HG02973 (cell line): Measurements from ENCODE around the gene CHAF1B.
"Not testable (repeated sequence)": the region's sequence is repeated elsewhere in the genome, so short reads cannot be mapped to it uniquely, and the experiment has no call there.

Experiments
- ATAC-seq: cut with Tn5 transposase; IDR thresholded peaks from one replicate; pipeline ENCODE4 v1.9.1; 2021; ENCODE audit warnings: moderate library complexity; ENCODE audit not compliant: unreplicated experiment

CHAF1B gene

DNA sequence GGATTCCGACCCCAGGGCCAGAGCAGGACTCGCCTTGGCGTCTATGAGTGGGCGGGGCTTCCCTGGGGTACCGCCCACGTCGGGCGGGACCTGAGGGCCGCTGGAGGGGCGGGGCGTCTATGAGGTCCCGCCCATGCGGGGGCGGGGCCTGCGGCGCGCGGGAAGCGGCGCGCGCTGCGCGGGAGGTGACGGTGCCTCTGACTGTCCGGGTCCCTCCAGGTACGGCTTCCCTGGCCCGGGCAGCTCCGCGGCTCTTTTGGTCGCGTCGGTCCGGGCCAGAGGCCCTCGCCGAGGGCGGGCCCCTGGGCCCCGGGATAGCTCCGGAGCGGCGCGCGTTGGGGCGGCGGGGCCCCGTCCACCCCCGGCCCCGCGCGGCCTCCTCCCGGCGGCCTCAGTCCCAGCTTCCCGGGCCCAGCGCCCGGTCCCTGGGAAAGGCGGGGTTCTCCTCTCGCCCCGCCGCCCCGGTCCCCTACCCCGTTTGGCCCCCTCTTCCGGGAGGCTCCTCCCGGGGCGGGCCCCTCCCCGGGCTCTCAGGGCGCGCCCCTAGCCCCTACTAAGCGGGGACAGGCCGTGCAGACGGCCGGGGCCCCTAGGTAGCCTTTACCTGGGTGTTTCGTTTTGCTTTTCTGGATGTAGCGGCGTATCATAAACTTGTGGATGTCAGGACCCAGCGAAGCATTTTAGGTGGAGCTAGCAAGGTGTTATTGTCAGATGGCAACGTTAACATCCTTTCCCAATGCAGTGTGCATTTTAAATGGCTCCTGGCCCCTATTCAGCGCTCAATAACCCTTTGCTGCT, at the start of gene CHAF1B:
CHAF1B (plus strand) TSS at position 160 of the 798 bp plus-strand sequence. CDS start 745 bp downstream, outside the sequence.
- peak; percentile 83 for ATAC-seq

DNA sequence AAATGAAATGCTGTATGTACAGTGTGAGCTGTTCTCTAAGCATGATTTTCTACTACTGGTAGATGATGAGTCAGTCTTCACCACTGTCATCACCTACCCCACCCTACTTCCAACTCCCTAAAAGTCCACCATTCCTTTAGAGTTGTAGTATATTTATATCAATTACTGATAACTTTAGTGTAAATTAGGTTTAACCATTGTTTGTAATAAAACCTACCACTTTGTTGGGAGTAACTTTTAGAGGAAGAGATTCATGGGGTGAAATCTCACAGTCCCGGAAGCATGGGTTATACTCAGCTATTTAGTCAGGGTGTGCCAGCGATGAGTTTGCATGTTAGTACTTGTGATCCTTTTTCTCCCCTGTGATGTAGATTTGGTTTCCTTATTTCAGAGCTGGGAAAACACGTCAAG, 48.1 kb upstream of the CHAF1B start:
- ATAC-seq: no peak

DNA sequence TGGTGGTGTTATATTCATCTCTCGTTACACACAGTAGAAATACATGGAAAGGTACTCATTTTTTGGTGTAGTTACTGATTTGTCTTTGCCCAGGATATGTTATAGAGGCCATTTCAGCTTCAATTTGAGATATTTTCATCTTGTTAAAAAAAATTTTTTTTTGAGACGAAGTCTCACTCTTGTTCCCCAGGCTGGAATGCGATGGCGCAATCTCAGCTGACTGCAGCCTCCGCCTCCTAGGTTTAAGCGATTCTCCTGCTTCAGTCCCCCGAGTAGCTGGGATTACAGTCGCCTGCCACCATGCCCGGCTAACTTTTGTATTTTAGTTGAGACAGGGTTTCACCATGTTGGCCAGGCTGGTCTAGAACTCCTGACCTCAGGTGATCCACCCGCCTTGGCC, 46.2 kb upstream of the CHAF1B start:
- ATAC-seq: no peak

DNA sequence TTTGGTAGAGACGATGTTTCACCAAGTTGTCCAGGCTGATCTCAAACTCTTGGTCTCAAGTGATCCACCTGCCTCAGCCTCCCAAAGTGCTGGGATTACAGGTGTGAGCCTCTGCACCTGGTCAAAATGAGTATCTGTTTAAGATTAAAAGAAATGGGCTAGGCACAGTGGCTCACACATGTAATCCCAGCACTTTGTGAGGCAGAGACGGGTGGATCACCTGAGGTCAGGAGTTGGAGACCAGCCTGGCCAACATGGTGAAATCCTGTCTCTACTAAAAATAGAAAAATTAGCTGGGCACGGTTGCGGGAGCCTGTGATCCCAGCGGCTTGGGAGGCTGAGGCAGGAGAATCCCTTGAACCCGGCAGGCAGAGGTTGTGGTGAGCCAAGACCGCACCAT, 42.6 kb upstream of the CHAF1B start:
- not testable (repeated sequence) for ATAC-seq

DNA sequence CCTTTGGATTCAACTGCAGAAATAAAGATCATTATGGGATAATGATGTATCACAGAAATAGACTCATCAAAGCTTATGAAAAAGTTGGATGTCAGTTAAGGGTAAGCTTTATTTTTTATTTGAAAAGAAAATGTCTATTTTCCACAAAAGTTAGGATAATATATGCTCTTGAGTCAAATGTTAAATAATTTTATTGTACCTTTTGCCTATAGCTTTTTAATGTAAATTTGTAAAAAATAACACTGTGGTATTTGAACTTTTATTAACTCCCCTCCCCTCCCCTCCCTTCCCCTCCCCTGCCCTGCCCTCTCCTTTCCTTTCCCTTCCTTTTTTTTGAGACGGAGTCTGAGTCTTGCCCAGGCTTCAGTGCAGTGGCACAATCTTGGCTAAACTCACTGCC, 40.3 kb upstream of the CHAF1B start:
- no peak for ATAC-seq

DNA sequence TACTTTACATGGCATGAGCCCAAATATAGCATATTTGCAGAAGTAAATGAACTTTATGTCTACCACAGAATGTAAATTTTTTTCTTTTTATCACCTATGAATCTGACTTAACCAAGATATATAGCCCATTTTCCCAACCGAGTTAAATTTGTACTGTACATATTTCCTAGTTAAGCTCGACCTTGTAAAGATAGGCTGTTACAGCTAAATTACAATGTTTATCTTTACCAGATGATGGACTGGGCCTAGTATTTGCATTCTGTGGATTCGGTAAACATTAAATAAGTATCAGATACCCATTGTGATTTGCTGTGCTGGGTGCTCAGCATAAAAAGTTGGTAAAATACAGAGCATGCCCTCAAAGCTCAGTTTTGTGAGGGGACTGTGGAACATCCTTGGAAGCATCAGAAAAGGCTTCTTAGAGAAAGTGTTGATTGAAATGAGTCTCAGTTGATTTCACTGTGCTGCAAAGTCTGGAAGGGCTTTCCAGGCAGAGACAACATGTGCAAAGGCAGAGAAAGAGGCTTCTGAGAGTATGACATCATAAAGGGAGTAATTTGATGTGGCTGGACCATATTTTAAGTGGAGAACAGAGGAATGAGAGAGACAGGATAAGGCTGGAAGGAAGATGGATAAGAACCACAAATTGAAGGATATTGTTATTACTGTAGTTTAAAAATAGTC, 37.8 kb upstream of the CHAF1B start:
- no peak for ATAC-seq

DNA sequence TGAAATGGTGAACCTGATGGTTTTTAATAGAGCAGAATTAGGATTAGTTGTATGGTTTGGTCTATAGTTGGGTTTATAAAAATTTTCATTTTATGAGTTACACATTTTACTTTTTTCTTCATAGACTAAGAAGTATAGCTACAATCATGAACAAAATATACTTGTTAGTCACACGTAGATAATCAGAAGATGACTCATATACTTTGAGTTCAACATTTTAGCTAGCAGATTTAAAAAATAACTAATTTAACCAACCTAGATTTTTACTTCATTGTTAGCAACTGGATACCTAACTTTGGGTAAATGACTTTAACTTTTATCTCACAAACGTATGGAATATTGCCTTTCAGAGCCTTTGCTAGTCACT, 37.2 kb upstream of the CHAF1B start:
- ATAC-seq: no peak

DNA sequence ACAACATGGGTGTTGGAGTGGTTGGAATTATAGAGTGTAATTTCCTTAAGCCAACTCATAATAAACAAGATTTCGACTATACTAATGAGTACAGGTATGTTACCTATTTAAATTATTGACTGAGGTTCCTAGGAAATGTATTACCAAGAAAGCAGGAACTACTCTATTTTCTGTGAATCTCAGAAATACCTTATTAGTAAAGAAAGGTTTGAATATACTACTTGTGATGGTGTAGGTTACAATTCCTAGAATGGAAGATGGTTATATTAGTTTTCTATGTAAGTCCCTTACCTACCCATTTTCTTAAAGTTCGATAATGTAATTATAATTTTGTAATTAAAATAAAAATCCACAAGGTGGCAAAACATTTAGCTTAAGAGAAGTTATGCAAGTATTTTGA, 35.9 kb upstream of the CHAF1B start:
- no peak for ATAC-seq

DNA sequence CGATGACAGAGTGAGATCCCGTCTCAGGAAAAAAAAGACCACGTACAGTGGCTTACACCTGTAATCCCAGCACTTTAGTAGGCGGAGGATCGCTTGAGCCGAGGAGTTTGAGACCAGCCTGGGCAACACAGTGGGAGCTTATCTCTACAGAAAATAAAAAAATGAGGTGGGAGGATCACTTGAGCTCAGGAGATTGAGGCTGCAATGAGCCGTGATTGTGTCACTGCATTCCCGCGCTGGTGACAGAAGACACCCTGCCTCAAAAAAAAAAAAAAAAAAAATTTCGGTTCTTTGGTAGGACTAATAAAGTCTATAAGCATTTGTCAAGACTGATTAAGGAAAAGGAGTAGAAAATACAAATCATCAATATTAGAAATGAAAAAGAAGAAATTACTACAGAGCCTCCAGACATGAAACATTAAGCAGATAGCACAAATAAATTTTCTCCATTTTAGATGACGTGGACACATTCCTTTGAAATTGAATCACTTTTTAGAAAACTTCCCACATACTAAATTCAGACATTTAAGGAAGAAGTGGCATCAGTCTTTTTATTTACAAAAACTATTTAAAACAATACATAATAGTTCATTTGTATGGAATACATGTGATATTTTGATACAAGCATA, 34.8 kb upstream of the CHAF1B start:
- ATAC-seq: no peak

DNA sequence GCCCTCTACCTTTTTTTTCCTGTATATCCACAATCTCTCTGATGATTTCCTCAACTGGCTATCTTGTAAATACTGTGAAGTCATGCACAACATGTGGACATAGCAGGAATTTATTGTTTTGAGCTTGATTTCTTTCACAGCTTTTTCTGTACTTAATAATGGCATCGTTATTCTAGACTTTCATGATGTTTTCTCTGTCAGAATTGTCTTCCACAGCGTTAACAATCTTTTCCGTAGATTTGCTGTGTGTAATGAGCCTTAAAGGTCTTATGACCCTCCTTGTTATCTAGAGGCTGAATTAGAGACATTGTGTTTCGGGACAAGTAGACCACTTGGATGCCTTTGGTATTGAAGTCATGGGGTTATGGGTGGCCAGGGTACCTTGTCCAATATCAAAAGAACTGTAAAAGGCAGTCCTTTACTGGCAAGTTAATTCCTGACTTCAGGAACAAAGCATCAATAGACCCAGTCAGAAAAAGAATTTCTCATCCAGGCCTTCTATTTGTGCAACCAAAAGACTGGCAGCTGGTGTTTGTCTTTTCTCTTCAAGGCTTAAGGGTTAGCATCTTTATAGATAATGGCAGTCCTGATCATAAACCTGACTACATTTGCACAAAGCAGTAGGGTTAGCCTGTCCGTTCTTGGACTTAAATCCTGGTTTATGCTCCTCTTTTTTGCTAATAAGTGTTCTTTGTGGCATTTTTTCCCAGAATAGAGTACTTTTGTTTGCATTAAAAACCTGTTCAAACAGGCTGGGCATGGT, 30.1 kb upstream of the CHAF1B start:
- ATAC-seq: no peak

DNA sequence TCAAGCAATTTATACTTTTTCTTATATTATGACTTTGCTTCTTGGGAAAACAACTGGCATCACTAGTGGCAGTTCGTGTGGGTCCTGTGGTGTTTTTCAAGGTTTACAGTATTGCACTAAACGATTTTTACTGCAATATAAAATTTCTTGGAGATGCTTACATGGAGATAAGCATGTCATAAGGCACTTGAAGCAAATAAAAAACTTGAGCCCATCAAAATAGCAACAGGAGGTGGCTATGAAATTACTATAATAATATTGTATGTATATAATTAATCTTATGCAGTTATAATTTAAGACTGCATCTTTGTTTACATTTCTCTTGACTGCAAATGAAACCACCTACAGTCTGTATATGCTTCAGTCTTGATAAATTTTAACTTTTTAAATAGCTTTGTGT, 29.3 kb upstream of the CHAF1B start:
- ATAC-seq: no peak

DNA sequence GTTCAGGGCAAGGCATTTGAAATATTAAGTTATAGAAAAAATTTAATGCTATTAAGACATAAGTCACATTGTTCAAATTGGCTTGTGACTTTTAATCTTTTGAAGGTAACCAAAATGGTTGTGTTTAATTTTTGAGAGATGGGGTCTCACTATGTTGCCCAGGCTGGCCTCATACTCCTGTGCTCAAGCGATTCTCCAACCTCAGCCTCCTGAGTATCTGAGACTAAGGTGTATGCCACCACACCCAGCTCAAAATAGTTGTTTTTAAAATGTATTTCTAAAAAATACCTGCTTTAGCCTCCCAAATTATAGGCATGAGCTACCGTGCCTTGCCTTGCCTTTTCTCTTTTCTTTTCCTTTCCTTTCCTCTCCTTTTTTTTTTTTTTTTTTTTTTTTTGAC, 26.0 kb upstream of the CHAF1B start:
- no peak for ATAC-seq

DNA sequence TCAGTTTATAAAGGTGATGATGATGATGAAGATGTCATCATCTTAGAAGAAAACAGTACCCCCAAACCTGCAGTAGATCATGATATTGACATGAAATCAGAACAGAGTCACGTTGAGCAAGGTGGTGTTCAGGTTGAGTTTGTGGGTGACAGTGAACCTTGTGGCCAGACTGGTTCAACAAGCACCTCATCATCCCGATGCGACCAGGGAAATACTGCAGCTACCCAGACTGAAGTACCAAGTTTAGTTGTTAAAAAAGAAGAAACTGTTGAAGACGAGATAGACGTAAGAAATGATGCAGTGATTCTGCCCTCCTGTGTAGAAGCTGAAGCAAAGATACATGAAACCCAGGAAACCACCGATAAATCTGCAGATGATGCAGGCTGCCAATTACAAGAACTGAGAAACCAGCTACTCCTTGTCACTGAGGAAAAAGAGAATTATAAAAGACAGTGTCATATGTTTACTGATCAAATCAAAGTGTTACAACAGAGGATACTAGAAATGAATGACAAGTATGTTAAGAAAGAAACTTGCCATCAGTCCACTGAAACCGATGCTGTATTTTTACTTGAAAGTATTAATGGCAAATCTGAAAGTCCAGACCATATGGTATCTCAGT, 16.0 kb upstream of the CHAF1B start:
- no peak for ATAC-seq

DNA sequence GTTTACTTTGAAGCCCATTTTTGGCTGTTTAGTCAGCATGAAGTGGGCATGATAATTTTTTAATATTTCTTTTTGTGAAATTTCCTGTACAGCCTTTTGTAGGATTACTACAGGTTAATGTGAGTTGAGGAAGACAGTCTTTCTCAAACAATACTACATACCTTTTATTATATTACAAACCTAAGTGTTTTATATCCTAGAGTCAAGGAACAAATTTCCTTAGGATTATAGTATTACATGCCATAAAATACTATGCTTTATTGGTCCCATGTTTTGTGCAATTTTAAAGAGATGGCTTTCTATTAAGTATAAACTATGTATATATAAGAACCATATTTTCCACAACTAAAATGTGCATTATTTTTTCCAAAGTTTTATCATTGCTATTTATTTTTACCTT, 9.2 kb upstream of the CHAF1B start:
- no peak for ATAC-seq

DNA sequence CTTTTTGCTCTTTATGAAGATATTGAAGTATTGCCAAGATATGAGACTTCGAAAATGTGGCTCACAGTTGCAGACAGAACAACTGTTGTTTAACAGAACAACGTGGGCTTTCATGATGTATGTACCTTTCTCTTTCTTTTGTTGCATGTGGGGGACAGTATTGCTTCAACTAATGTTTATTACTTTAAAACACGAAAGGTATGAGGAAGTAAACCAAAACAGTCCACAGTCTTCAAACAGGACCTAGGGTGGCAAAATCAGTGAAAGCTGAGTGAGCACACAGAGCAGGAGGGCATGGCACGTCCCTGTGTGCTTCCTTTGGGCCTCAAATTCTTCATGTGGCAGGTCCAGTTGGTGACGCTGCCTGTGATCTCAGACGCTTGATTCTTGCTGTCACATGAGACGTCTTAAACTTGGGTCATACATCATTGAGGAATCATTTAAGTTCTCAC, 7.8 kb upstream of the CHAF1B start:
- no peak for ATAC-seq

DNA sequence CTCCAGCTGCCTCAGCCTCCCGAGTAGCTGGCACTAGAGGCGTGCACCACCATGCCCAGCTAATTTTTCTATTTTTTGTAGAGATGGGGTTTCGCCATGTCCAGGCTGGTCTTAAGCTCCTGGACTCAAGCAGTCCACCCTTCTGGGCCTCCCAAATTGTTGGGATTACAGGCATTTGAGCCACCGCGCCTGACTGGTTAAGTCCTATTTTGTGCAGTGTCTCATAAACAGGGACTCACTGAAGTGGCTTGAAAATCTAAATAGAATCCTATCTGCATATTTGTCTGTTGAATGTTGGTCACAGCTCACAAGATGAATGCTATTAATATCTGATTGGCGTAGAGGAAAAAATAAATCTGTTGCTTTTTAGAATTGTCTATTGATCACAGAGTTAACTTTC, 5.9 kb upstream of the CHAF1B start:
- no peak for ATAC-seq

DNA sequence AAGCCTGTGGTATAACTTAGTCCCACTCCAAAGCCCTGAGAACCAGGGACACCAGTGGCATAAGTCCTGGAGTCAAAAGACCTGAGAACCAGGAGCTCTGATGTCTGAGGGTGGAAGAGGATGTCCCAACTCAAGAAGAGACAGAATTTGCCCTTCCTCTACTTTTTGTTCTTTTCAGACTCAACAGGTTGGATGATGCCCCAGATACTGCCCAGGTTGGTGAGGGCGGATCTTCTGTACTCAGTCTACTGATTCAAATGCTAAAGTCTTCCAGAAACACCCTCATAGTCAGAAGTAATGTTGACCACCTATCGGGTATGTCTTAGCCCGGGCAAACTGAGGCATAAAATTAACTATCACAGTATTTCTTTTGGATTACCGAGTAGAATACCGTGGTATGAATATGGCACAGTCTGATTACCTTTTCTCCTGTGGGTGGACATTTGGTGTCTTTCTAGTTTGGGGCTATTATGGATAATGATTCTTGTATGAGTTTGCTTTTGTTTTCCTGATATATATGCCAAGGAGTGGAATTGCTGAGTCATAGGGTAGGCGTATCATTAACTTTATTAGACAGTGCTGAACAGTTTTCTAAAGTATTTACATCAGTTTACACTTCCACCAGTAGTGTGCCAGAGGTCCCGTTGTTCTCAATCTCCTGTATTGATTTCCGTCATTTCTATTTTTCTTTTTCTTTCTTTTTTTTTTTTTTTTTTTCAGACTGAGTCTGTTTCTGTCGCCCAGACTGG, 3.2 kb upstream of the CHAF1B start:
- ATAC-seq: no peak

DNA sequence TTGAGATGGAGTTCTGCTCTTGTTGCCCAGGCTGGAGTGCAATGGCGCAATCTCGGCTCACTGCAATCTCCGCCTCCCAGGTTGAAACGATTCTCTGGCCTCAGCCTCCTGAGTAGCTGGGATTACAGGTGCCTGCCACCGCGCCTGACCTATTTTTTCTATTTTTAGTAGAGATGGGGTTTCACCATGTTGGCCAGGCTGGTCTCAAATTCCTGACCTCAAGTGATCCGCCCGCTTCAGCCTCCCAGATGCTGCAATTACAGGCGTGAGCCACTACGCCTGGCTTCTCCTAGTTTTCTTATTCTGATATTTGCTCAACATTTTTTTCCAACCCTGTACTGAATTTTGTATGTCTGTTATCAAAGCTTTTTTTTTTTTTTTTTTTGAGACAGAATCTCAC, 2.5 kb upstream of the CHAF1B start:
- not testable (repeated sequence) for ATAC-seq

DNA sequence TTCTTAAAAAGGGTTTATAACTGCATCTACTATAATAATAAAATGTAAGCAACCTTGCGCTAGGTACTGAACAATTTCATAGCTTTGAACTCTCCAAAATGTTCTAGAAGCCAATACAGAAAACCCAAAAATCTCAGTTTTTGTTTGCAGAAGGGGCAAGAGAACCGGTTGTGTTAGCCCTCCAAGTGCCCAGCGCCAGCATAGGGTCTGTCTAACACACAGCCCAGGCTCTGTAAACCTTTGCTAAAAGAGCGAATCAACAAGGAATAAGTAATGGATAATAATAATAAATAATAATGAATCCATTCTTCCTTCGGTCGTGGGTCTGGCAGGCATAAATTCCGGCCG, 333 bp upstream of the CHAF1B start:
- no peak for ATAC-seq

DNA sequence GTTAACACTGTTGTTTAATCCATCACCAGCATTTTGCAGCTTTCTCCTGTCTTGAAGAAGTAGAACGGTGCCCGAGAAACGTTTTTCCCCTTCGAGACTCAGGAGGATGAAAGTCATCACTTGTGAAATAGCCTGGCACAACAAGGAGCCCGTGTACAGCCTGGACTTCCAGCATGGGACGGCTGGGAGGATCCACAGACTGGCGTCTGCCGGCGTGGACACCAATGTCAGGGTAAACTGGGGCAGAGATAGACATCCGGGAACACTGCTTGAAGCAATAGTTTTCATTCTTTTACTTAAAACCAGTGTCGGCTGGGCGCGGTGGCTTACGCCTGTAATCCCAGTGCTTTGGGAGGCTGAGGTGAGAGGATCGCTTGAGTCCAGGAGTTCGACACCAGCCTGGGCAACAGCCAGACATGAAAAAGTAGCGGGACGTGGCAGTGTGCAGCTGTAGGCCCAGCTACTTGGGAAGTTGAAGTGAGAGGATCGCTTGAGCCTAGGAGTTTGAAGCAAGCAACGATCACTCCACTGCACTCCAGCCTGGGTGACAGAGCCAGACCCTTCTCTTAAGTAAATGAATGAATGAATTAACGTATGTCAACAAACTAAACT, 945 bp downstream of the CHAF1B start:
- no peak for ATAC-seq
